Activated naive CD4-positive, alpha-beta T cell treated with anti-CD3 and anti-CD28 coated beads for 36 hours (primary cell): ENCODE results near the gene ELMOD3. TPM values are rescaled to one million over a fixed set of nuclear protein-coding genes. Genes with fewer than 3 reads are reported as not detected.

Experiments used
- CTCF ChIA-PET: fragments of 350-600 bp; sonication (Branson Sonifier 250); formaldehyde crosslinking; loops from one replicate; lab custom pipeline; 2021; ENCODE audit warnings: antibody characterized with exemption; lab: Charles Lee
- DNase-seq: peaks from one replicate; pipeline ENCODE4 v3.0.0-alpha.2; 2020
- H3K27ac Mint-ChIP-seq: one replicate; pipeline ENCODE4 v1.8.0; 2021; ENCODE audit warnings: mild to moderate bottlenecking, mixed read lengths
- H3K27me3 Mint-ChIP-seq: one replicate; pipeline ENCODE4 v1.8.0; 2021; ENCODE audit warnings: low read depth, mixed read lengths
- H3K36me3 Mint-ChIP-seq: one replicate; pipeline ENCODE4 v1.8.0; 2021; ENCODE audit warnings: low read depth, mixed read lengths
- H3K4me1 Mint-ChIP-seq: one replicate; pipeline ENCODE4 v1.8.0; 2021; ENCODE audit warnings: low read depth, mixed read lengths
- H3K4me3 Mint-ChIP-seq: one replicate; pipeline ENCODE4 v1.8.0; 2021; ENCODE audit warnings: mild to moderate bottlenecking, moderate library complexity, mixed read lengths
- H3K9me3 Mint-ChIP-seq: one replicate; pipeline ENCODE4 v1.8.0; 2021; ENCODE audit warnings: mixed read lengths
- intact Hi-C: fragments of 100-400 bp; cut with micrococcal nuclease; formaldehyde crosslinking; loops from one replicate; pipeline ENCODE4 v1.15.1; 2023
- total RNA-seq, 2 experiments: library from RNA; stranded (reverse); gene quantifications; one replicate each; pipeline ENCODE4 v1.2.3, GENCODE V29; 2021

ELMOD3 gene
- total RNA-seq, 2 experiments from 2014 or later: 14.8 to 15.4 TPM

- no peak overlapping the region for H3K4me3 Mint-ChIP-seq
- intact Hi-C loops: no loop called here
- no peaks in the 10 kb centered on the region for H3K36me3 Mint-ChIP-seq
- H3K9me3 Mint-ChIP-seq: peaks cover 7% of the 10 kb centered on the region
- CTCF ChIA-PET: interaction anchor here (0.7 kb wide), 1 partner anchor 154 kb away, joined by 3 read pairs; no protein-coding TSS in a partner anchor
- no peaks in the 10 kb centered on the region for H3K27me3 Mint-ChIP-seq
- no peak overlapping the region for H3K27ac Mint-ChIP-seq
- H3K4me1 Mint-ChIP-seq: no peaks in the 10 kb centered on the region
- DNase-seq: no peak
These were observed 44.0 kb downstream of the ELMOD3 start for GRCh38 chr2:85398426-85399182.

- no peak overlapping the region for H3K27ac Mint-ChIP-seq
- no peaks in the 10 kb centered on the region for H3K27me3 Mint-ChIP-seq
- no peak overlapping the region for H3K4me3 Mint-ChIP-seq
- H3K36me3 Mint-ChIP-seq: peaks cover under 1% of the 10 kb centered on the region
- H3K4me1 Mint-ChIP-seq: no peaks in the 10 kb centered on the region
- H3K9me3 Mint-ChIP-seq: peaks cover 9% of the 10 kb centered on the region
- no peak for DNase-seq
- intact Hi-C loops: no loop called here
- CTCF ChIA-PET: no interaction called here
These were observed 44.5 kb downstream of the ELMOD3 start for GRCh38 chr2:85399183-85399455.

GRCh38 chr2:85400023-85400422, 45.5 kb downstream of the ELMOD3 start:
- CTCF ChIA-PET: no interaction called here
- intact Hi-C loops: no loop called here
- no peaks in the 10 kb centered on the region for H3K27me3 Mint-ChIP-seq
- DNase-seq: no peak
- no peaks in the 10 kb centered on the region for H3K4me1 Mint-ChIP-seq
- H3K27ac Mint-ChIP-seq: no peak overlapping the region
- no peak overlapping the region for H3K4me3 Mint-ChIP-seq
- peaks cover 2% of the 10 kb centered on the region for H3K36me3 Mint-ChIP-seq
- peaks cover 12% of the 10 kb centered on the region for H3K9me3 Mint-ChIP-seq

- intact Hi-C loops: no loop called here
- CTCF ChIA-PET: no interaction called here
- Mint-ChIP-seq H3K27me3 (no peaks in the 10 kb centered on the region), H3K4me3 (no peak overlapping the region), H3K4me1 (peaks cover 7% of the 10 kb centered on the region), H3K36me3 (peaks cover 2% of the 10 kb centered on the region), H3K27ac (no peak overlapping the region), H3K9me3 (peaks cover 12% of the 10 kb centered on the region)
- DNase-seq: no peak
These were observed 46.2 kb downstream of the ELMOD3 start for GRCh38 chr2:85400541-85401463.

DNA sequence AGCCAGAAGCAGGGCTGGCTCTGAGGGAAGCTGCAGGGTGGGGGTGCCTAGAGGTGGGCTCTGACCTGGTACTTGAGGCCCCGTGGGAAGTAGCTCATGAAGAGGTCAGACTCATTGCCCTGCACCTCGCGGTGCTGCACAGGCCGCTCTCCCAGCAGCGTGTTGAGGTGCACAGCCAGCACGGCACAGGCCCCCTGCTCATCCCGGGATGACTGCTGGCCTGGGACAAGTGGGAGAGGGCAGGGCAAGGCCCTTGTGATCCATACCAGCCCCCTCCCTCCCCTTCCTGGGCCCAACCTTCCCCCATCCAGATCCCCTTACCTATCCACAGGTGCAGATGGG, 46.9 kb downstream of the ELMOD3 start:
- CTCF ChIA-PET: no interaction called here
- H3K36me3 Mint-ChIP-seq: peaks cover 2% of the 10 kb centered on the region
- H3K9me3 Mint-ChIP-seq: peaks cover 12% of the 10 kb centered on the region
- no peak for DNase-seq
- H3K27ac Mint-ChIP-seq: no peak overlapping the region
- intact Hi-C loops: no loop called here
- peaks cover 12% of the 10 kb centered on the region for H3K4me1 Mint-ChIP-seq
- no peak overlapping the region for H3K4me3 Mint-ChIP-seq
- no peaks in the 10 kb centered on the region for H3K27me3 Mint-ChIP-seq

DNA sequence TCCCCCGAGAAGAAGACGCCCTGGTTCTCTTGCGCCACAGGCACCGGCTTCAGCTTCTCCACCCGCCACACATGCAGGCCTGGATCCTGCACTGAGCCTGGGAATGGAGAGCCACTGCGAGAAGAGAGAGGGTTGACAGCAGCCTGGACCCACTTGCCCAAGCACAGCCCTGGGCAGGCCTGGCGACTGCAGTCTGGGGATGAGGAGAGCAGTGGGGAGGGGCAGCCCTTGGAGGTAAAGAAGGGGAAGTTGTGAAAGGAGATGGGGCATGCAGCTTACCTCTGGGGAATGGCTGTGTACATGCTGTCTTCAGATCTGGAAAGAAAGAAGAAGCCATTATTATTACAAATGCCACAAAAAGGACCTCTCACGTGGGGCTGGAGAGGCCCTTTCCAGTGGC, 47.3 kb downstream of the ELMOD3 start:
- Mint-ChIP-seq H3K9me3 (peaks cover 12% of the 10 kb centered on the region), H3K4me1 (peaks cover 12% of the 10 kb centered on the region), H3K27ac (no peak overlapping the region), H3K36me3 (peaks cover 2% of the 10 kb centered on the region), H3K27me3 (no peaks in the 10 kb centered on the region), H3K4me3 (no peak overlapping the region)
- DNase-seq: no peak
- intact Hi-C loops: no loop called here
- CTCF ChIA-PET: no interaction called here

- DNase-seq: peak; percentile 81
- H3K4me1 Mint-ChIP-seq: peaks cover 38% of the 10 kb centered on the region
- CTCF ChIA-PET: interaction anchor here (0.7 to 1.8 kb wide), 4 partner anchors 14 to 155 kb away, joined by 3 to 8 read pairs (median 4); no protein-coding TSS in a partner anchor
- peaks cover 2% of the 10 kb centered on the region for H3K36me3 Mint-ChIP-seq
- no peaks in the 10 kb centered on the region for H3K27me3 Mint-ChIP-seq
- intact Hi-C loops: loop anchor here (1.0 to 5.0 kb wide), 3 partner anchors 13 to 78 kb away; partner anchors contain the start of genes ELMOD3, RETSAT, SH2D6 and TGOLN2
- H3K27ac Mint-ChIP-seq: peak overlapping the region; percentile 64
- H3K9me3 Mint-ChIP-seq: peaks cover 12% of the 10 kb centered on the region
- peak overlapping the region; percentile 30 for H3K4me3 Mint-ChIP-seq
These were observed 50.9 kb downstream of the ELMOD3 start for GRCh38 chr2:85405201-85406059.

GRCh38 chr2:85409845-85410583, 55.4 kb downstream of the ELMOD3 start, which contains the start of gene CAPG:
Gene CAPG, minus strand, starts transcription at chr2:85410366. Its CDS starts 8,221 bp downstream, at chr2:85402145.
- intact Hi-C loops: loop anchor here (5.0 to 10.0 kb wide), 3 partner anchors 83 to 695 kb away; partner anchors contain the start of genes POLR1A, PTCD3 and TGOLN2
- Mint-ChIP-seq H3K4me1 (peaks cover 46% of the 10 kb centered on the region), H3K9me3 (no peaks in the 10 kb centered on the region), H3K27me3 (peaks cover 10% of the 10 kb centered on the region), H3K4me3 (peak within 1 kb of the TSS; percentile 39), H3K27ac (no peak within 1 kb of the TSS), H3K36me3 (no peaks in the 10 kb centered on the region)
- CTCF ChIA-PET: interaction anchor here (0.9 kb wide), 1 partner anchor 141 kb away, joined by 3 read pairs; no protein-coding TSS in a partner anchor
- peak; percentile 45 for DNase-seq

DNA sequence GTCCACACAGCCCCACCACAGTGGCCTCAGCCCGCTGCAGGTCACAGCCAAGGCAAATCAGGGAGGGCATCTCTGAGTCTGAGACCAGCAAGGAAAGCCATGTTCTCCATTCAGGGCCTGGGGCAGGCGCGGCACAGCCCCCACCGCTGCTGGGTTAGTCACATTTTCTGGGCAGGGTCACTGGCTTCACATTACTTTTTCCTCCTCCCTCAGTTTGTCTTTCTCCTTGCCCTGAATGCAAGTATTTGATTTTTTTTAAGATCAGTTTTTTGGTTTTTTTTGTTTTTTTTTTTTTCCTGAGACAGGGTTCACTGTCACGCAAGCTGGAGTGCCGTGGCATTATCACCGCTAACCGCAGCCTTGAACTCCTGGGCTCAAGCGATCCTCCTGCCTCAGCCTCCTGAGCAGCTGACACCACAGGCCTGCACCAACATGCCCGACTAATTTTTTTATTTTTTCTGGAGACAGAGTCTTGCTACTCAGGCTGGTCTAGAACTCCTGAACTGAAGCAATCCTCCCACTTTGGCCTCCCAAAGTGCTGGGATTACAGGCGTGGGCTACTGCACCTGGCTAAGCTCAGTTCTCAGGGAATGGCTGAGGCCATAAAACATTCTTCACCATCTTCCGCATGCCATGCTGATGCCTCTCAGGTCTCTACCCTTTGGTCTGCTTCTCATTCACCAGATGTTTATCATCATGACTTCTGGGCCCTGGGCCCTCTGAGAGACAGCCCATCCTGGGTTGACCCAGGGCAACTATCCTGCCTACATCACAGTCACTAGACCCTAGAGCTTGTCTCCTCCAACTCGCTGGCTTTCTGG, 56.2 kb downstream of the ELMOD3 start:
- no peaks in the 10 kb centered on the region for H3K9me3 Mint-ChIP-seq
- no peak for DNase-seq
- CTCF ChIA-PET: interaction anchor here (0.9 kb wide), 1 partner anchor 140 kb away, joined by 3 read pairs; no protein-coding TSS in a partner anchor
- H3K27me3 Mint-ChIP-seq: peaks cover 10% of the 10 kb centered on the region
- H3K36me3 Mint-ChIP-seq: no peaks in the 10 kb centered on the region
- H3K4me3 Mint-ChIP-seq: no peak overlapping the region
- H3K27ac Mint-ChIP-seq: no peak overlapping the region
- intact Hi-C loops: loop anchor here (10.0 kb wide), 2 partner anchors 624 to 694 kb away; partner anchors contain the start of genes POLR1A and PTCD3
- peaks cover 39% of the 10 kb centered on the region for H3K4me1 Mint-ChIP-seq

GRCh38 chr2:85411405-85411748, 56.8 kb downstream of the ELMOD3 start:
- CTCF ChIA-PET: interaction anchor here (0.6 kb wide), 1 partner anchor 65 kb away, joined by 3 read pairs; no protein-coding TSS in a partner anchor
- Mint-ChIP-seq H3K4me1 (peaks cover 34% of the 10 kb centered on the region), H3K27me3 (peaks cover 10% of the 10 kb centered on the region), H3K4me3 (no peak overlapping the region), H3K36me3 (no peaks in the 10 kb centered on the region), H3K9me3 (no peaks in the 10 kb centered on the region), H3K27ac (no peak overlapping the region)
- intact Hi-C loops: loop anchor here (10.0 kb wide), 2 partner anchors 623 to 693 kb away; partner anchors contain the start of genes POLR1A and PTCD3
- no peak for DNase-seq
